Right lobe of liver (tissue), 4 donors: Measurements from ENCODE around the gene IL3.

ENCODE experiments used
- POLR2A ChIP-seq: fragments of 450-650 bp; IDR thresholded peaks from one replicate; pipeline ENCODE4 v1.6.1; 2017; ENCODE audit warnings: antibody characterized with exemption, mild to moderate bottlenecking
- TF ChIP-seq, protein P1 (sequence below), 4 donors: fragments of 200-600 bp in 3 of 4; fragments of 450-650 bp in 1 of 4; IDR thresholded peaks; one replicate each; pipeline versions ENCODE4 v1.5.1 to v1.8.0; 2016 to 2022; ENCODE audit warnings: antibody characterized with exemption in 4 of 4, mild to moderate bottlenecking in 2 of 4
- donor health status: DM: no; HTN: no; CAD: no.
- donor health status: DM: no; HTN: no; CAD: no.
- donor health status: DM: no; HTN: yes; CAD: no.

DNA sequence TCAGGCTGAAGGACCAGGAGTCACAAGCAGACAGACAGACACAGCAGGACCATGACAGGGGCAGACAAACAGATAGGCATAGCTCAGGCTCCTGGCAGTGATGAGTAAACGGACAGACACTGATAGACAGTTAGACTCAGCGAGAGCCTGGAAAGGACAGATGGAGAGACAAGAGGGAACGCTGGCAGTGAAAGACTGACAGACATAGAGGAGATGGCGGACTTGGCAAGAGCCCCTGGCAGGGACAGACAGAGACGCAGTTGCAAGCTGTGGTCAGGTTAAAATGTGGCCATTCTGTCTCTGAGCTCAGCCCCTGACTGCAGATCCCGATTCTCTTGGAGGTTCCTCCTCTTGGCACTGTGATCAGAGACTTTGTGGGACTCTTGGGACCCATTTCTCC lies 26.7 kb downstream of the IL3 start:
- TF ChIP-seq, protein P1, sequence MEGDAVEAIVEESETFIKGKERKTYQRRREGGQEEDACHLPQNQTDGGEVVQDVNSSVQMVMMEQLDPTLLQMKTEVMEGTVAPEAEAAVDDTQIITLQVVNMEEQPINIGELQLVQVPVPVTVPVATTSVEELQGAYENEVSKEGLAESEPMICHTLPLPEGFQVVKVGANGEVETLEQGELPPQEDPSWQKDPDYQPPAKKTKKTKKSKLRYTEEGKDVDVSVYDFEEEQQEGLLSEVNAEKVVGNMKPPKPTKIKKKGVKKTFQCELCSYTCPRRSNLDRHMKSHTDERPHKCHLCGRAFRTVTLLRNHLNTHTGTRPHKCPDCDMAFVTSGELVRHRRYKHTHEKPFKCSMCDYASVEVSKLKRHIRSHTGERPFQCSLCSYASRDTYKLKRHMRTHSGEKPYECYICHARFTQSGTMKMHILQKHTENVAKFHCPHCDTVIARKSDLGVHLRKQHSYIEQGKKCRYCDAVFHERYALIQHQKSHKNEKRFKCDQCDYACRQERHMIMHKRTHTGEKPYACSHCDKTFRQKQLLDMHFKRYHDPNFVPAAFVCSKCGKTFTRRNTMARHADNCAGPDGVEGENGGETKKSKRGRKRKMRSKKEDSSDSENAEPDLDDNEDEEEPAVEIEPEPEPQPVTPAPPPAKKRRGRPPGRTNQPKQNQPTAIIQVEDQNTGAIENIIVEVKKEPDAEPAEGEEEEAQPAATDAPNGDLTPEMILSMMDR (IDR thresholded peaks at IDR 0.05): no peak
- no peak for TF ChIP-seq POLR2A
